Measurements from ENCODE around the gene TRIM45.

The TRIM45 gene

DNA sequence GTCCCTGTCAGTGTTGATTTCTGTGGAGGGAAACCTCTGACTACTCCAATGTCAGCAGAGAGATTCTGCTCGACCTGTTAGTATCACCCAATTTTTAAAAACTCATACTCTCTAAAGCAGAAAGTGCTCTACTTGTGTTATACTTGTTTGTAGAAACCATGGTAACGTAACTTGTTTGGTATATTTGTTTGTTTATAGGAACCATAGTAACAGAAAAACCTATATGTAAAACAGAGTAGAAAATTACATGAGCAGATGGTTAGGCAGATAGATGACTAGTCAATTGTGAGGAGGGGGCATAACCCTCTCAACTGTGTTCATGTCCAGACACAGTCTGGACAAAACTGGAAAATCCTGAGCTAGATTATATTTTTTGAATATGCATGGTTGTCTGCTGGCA is 6.7 kb downstream of the TRIM45 start:
- Histone ChIP-seq H3K27me3 (ENCODE audit: low read depth, low read length) (no peaks in the 10 kb centered on the region), H3K79me2 (ENCODE audit: low read length) (no peaks in the 10 kb centered on the region), H3K4me3 (ENCODE audit: low read length) (no peak overlapping the region), H2AFZ (ENCODE audit: low read depth, low read length) (no peak overlapping the region), H3K4me1 (ENCODE audit: low read length) (no peaks in the 10 kb centered on the region), H3K36me3 (replicated peaks; ENCODE audit: low read depth, low read length) (no peaks in the 10 kb centered on the region), H3K9ac (ENCODE audit: low read length) (no peak overlapping the region), H3K9me3 (ENCODE audit: insufficient read depth, low read length) (no peaks in the 10 kb centered on the region), H4K20me1 (ENCODE audit: insufficient read depth, low read length) (no peaks in the 10 kb centered on the region), H3K27ac (ENCODE audit: low read length) (no peak overlapping the region), H3K4me2 (ENCODE audit: low read length) (no peak overlapping the region)
- no peak for TF ChIP-seq EZH2phosphoT487 (IDR thresholded peaks at IDR 0.05; ENCODE audit: low read depth)
- TF ChIP-seq, protein P1, sequence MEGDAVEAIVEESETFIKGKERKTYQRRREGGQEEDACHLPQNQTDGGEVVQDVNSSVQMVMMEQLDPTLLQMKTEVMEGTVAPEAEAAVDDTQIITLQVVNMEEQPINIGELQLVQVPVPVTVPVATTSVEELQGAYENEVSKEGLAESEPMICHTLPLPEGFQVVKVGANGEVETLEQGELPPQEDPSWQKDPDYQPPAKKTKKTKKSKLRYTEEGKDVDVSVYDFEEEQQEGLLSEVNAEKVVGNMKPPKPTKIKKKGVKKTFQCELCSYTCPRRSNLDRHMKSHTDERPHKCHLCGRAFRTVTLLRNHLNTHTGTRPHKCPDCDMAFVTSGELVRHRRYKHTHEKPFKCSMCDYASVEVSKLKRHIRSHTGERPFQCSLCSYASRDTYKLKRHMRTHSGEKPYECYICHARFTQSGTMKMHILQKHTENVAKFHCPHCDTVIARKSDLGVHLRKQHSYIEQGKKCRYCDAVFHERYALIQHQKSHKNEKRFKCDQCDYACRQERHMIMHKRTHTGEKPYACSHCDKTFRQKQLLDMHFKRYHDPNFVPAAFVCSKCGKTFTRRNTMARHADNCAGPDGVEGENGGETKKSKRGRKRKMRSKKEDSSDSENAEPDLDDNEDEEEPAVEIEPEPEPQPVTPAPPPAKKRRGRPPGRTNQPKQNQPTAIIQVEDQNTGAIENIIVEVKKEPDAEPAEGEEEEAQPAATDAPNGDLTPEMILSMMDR (IDR thresholded peaks at IDR 0.05; ENCODE audit: low read depth, low read length) = no peak

DNA sequence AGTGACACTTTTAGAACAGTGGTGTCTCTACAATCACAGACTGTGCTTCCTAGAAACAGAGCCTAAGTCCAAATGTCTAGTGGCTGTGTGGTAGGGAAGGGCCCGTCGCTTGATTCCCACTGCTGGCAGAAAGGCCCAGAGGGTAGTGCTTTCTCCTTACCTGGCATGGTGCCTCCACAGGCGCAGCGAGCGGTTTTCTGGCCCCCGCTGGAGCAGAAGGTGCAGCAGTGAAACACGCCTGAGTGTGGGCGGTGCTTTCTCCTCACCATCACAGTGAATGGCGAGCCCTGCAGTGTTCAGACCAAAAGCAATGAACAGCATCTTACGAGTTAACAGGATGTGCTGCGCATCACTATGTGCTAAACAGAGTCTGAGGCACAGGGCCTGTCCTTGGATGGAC is 8.3 kb downstream of the TRIM45 start:
- Histone ChIP-seq H2AFZ (ENCODE audit: low read depth, low read length) (no peak overlapping the region), H4K20me1 (ENCODE audit: insufficient read depth, low read length) (no peaks in the 10 kb centered on the region), H3K4me1 (ENCODE audit: low read length) (no peaks in the 10 kb centered on the region), H3K4me2 (ENCODE audit: low read length) (no peak overlapping the region), H3K27ac (ENCODE audit: low read length) (no peak overlapping the region), H3K9ac (ENCODE audit: low read length) (no peak overlapping the region), H3K9me3 (ENCODE audit: insufficient read depth, low read length) (no peaks in the 10 kb centered on the region), H3K4me3 (ENCODE audit: low read length) (no peak overlapping the region), H3K79me2 (ENCODE audit: low read length) (no peaks in the 10 kb centered on the region), H3K27me3 (ENCODE audit: low read depth, low read length) (no peaks in the 10 kb centered on the region), H3K36me3 (replicated peaks; ENCODE audit: low read depth, low read length) (no peaks in the 10 kb centered on the region)
- no peak for TF ChIP-seq EZH2phosphoT487 (IDR thresholded peaks at IDR 0.05; ENCODE audit: low read depth)
- TF ChIP-seq, protein P1 (IDR thresholded peaks at IDR 0.05; ENCODE audit: low read depth, low read length) = no peak

DNA sequence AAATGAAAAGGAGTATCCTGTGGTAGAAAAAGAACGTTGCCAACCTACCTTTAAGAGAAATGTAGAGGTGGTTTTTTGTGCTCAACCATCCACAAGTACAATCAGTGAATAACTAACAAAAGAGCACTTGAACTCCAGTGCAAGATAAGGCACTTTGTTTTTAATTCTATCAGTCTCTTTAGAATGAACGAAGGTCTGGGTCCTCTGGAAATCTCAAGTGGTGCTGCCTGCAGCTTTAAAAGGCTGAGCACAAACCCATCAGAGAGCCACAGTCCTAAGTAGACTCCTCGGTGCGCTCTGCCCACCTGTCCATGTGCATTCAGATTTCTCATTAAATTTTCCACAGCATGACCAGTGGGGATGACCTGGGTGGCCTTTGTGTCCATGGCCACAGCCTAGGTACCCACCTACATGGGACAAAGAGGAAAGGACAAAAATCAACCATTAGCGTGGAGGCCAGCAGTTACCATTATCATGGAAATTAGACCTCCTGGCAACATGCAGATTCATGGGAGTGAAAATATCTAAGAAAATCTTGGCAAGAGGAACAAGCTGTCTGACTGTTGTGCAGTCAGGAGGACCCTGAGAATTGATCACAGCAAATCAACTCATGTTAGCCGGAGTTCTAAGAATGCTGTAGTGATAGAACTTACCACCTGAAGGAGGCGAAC is 9.4 kb downstream of the TRIM45 start:
- Histone ChIP-seq H3K27ac (ENCODE audit: low read length) (no peak overlapping the region), H3K27me3 (ENCODE audit: low read depth, low read length) (no peaks in the 10 kb centered on the region), H4K20me1 (ENCODE audit: insufficient read depth, low read length) (no peaks in the 10 kb centered on the region), H3K4me2 (ENCODE audit: low read length) (no peak overlapping the region), H2AFZ (ENCODE audit: low read depth, low read length) (no peak overlapping the region), H3K4me1 (ENCODE audit: low read length) (no peaks in the 10 kb centered on the region), H3K9ac (ENCODE audit: low read length) (no peak overlapping the region), H3K9me3 (ENCODE audit: insufficient read depth, low read length) (no peaks in the 10 kb centered on the region), H3K4me3 (ENCODE audit: low read length) (no peak overlapping the region), H3K36me3 (replicated peaks; ENCODE audit: low read depth, low read length) (peaks cover 3% of the 10 kb centered on the region), H3K79me2 (ENCODE audit: low read length) (no peaks in the 10 kb centered on the region)
- TF ChIP-seq, protein P1 (IDR thresholded peaks at IDR 0.05; ENCODE audit: low read depth, low read length) = no peak
- no peak for TF ChIP-seq EZH2phosphoT487 (IDR thresholded peaks at IDR 0.05; ENCODE audit: low read depth)

DNA sequence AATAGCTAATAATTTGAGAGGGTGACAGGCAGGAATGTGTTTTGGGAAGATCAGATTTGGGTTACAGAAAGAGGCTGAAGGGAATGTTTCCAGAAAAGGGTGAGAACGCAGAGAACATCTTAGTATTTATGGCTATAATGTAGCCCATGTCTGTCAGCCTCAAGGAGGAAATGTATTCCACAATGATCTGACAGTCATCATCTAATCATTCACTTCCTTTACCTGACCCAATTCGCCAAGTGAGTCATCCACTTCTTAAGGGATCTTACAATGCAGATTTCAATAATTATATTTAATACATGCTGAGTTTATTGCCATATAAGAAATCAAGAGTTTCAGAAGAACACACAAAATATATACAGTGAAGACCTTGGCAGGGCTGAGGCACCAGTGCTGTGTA is 10.8 kb downstream of the TRIM45 start:
- Histone ChIP-seq H3K4me3 (ENCODE audit: low read length) (no peak overlapping the region), H3K9me3 (ENCODE audit: insufficient read depth, low read length) (no peaks in the 10 kb centered on the region), H4K20me1 (ENCODE audit: insufficient read depth, low read length) (no peaks in the 10 kb centered on the region), H3K36me3 (replicated peaks; ENCODE audit: low read depth, low read length) (peaks cover 10% of the 10 kb centered on the region), H3K4me2 (ENCODE audit: low read length) (no peak overlapping the region), H3K27me3 (ENCODE audit: low read depth, low read length) (no peaks in the 10 kb centered on the region), H3K9ac (ENCODE audit: low read length) (no peak overlapping the region), H3K79me2 (ENCODE audit: low read length) (no peaks in the 10 kb centered on the region), H2AFZ (ENCODE audit: low read depth, low read length) (no peak overlapping the region), H3K27ac (ENCODE audit: low read length) (no peak overlapping the region), H3K4me1 (ENCODE audit: low read length) (no peaks in the 10 kb centered on the region)
- TF ChIP-seq, protein P1 (IDR thresholded peaks at IDR 0.05; ENCODE audit: low read depth, low read length) = no peak
- TF ChIP-seq EZH2phosphoT487 (IDR thresholded peaks at IDR 0.05; ENCODE audit: low read depth) = no peak

All from OCI-LY3 (cell line).